Stimulated activated naive CD8-positive, alpha-beta T cell treated with anti-CD3 and anti-CD28 coated beads, Interleukin-15, Interleukin-2, amounts not matched to agents 100 ng/mL and 50 ng/mL, for 24 hours (primary cell): ENCODE results near the gene GTF2A2.

Source experiments
- H3K27ac Mint-ChIP-seq: one replicate; pipeline ENCODE4 v1.8.0; 2021; ENCODE audit warnings: mild to moderate bottlenecking, mixed read lengths
- H3K27me3 Mint-ChIP-seq: one replicate; pipeline ENCODE4 v1.8.0; 2021; ENCODE audit warnings: mixed read lengths
- H3K36me3 Mint-ChIP-seq: one replicate; pipeline ENCODE4 v1.8.0; 2021; ENCODE audit warnings: low read depth, mixed read lengths
- H3K4me1 Mint-ChIP-seq: one replicate; pipeline ENCODE4 v1.8.0; 2021; ENCODE audit warnings: low read depth, mixed read lengths
- H3K4me3 Mint-ChIP-seq: one replicate; pipeline ENCODE4 v1.8.0; 2021; ENCODE audit warnings: mild to moderate bottlenecking, mixed read lengths
- H3K9me3 Mint-ChIP-seq: one replicate; pipeline ENCODE4 v1.8.0; 2021; ENCODE audit warnings: mixed read lengths

GTF2A2 gene

DNA sequence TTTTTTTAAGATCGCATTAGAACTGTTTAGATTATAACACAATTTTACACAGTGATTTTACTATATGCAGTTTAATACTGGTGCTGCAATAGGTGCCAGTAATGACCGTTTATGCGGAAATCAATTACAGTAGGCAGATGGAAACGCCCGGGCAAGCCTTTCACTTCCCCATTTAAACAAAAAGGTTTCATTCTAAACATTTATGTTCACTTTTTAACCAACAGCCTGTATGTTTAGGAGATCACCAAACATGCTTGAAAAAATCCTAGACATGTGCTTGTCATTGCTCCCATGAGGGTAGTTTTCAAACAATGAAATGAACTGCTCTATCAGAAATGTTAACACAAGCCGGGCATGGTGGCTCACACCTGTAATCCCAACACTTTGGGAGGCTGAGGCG, 29.1 kb upstream of the GTF2A2 start:
- H3K4me1 Mint-ChIP-seq, result peaks cover 65% of the 10 kb centered on the region
- no peaks in the 10 kb centered on the region for H3K9me3 Mint-ChIP-seq
- no peaks in the 10 kb centered on the region for H3K27me3 Mint-ChIP-seq
- peak overlapping the region; percentile 70 for H3K27ac Mint-ChIP-seq
- H3K4me3 Mint-ChIP-seq, result peak overlapping the region; percentile 94
- H3K36me3 Mint-ChIP-seq, result peaks cover 45% of the 10 kb centered on the region

DNA sequence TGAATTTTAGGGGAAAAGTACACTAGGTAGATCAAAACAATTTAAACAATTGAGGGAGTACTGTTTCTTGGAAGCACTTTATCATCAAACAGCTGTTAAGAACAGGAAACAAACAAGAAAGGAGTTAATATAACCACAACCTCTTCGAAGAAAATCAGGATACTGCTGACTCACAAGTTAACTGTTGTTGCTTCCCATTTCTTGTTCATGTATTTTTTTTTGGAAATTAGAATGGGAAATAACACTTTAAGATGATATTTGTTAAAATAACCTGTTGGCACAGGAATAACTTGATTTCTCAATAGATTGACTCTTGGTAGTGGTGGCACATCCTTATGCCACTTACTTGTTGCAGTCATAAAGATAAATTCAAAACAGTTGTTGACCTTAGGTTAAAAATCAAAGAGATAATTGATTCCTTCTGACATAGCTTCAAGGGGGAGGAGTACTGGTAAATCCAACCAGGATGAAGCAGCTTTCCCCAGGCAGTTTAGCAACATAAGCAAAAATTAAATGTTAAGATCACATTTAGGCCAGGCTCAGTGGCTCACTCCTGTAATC, 28.5 kb upstream of the GTF2A2 start:
- no peaks in the 10 kb centered on the region for H3K27me3 Mint-ChIP-seq
- peak overlapping the region; percentile 94 for H3K4me3 Mint-ChIP-seq
- H3K9me3 Mint-ChIP-seq, result no peaks in the 10 kb centered on the region
- H3K36me3 Mint-ChIP-seq, result peaks cover 48% of the 10 kb centered on the region
- H3K27ac Mint-ChIP-seq, result peak overlapping the region; percentile 79
- peaks cover 61% of the 10 kb centered on the region for H3K4me1 Mint-ChIP-seq

DNA sequence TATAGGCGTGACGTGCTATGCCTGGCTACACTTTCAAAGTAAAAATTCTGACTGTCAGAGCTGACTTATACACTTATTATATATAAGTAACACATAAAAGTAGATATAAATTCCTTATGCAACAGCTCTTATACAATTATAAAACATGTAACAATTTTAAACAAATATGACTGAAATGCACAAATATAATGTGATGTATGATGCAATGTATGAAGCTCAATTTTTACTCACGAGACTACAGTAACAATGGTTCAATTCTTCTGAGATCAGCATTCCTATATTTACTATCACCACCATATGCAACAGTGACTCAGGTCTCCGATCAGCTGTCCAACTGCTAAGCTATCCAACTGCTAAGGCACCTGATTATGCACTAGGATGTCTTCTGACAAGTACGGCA, 23.6 kb upstream of the GTF2A2 start:
- peaks cover 41% of the 10 kb centered on the region for H3K4me1 Mint-ChIP-seq
- H3K4me3 Mint-ChIP-seq, result no peak overlapping the region
- no peaks in the 10 kb centered on the region for H3K27me3 Mint-ChIP-seq
- H3K27ac Mint-ChIP-seq, result no peak overlapping the region
- H3K9me3 Mint-ChIP-seq, result no peaks in the 10 kb centered on the region
- peaks cover 65% of the 10 kb centered on the region for H3K36me3 Mint-ChIP-seq

DNA sequence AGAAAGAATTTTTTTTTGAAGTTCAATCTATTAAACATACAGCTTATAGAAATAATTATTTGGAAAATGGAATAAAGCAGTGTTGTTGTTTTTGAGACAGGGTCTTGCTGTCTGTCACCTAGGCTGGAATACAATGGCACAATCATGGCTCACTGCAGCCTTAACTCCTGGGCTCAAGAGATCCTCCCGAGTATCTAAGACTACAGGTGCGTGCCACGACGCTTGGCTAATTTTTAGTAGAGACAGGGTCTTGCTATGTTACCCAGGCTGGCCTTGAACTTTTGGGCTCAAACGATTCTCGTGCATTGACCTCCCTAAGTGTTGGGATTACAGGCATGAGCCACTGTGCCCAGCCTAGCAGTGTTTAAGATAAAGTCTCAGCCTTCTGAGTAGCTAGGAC, 23.0 kb upstream of the GTF2A2 start:
- H3K27me3 Mint-ChIP-seq, result no peaks in the 10 kb centered on the region
- peaks cover 64% of the 10 kb centered on the region for H3K36me3 Mint-ChIP-seq
- peaks cover 36% of the 10 kb centered on the region for H3K4me1 Mint-ChIP-seq
- H3K27ac Mint-ChIP-seq, result no peak overlapping the region
- H3K4me3 Mint-ChIP-seq, result no peak overlapping the region
- no peaks in the 10 kb centered on the region for H3K9me3 Mint-ChIP-seq

DNA sequence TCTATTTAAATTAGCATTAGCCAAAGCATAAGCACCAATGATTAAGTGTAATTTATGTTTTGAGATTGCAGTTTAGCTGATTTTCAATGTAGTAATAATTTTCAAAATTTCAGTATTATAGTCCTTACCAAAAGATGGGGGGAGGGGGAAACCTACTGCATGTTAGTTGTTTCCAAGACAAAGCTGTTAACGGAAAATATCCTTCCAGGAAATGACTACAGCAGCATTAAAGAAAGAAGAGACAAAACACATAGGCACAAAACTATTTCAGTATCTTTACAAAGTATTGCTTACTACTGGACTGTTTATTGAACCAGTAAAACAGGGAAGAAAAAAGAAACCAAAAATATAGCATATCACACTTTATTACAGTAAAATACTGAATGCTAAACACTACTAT, 21.3 kb upstream of the GTF2A2 start:
- H3K27me3 Mint-ChIP-seq, result no peaks in the 10 kb centered on the region
- H3K27ac Mint-ChIP-seq, result no peak overlapping the region
- peaks cover 67% of the 10 kb centered on the region for H3K36me3 Mint-ChIP-seq
- peaks cover 19% of the 10 kb centered on the region for H3K4me1 Mint-ChIP-seq
- H3K4me3 Mint-ChIP-seq, result no peak overlapping the region
- H3K9me3 Mint-ChIP-seq, result no peaks in the 10 kb centered on the region

DNA sequence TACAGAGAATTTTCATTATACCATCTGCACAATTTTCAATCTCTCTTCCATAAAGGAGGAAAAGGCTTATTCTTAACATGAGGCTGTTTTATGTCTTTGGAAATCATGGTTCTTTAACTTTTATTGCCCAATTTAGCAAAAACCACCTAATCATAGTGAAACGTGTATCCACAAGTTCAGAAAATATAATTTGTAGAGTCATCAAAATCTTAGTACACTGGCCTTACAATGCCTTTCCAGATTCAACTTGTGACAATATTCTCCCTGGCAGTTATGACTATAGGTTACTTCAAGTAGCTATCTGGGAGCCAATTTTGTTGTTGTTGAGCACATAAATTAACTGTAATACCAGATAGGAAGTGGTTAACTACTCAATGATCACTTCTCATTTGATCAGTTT, 20.9 kb upstream of the GTF2A2 start:
- Mint-ChIP-seq H3K27me3 (no peaks in the 10 kb centered on the region), H3K4me3 (no peak overlapping the region), H3K36me3 (peaks cover 70% of the 10 kb centered on the region), H3K27ac (no peak overlapping the region), H3K4me1 (peaks cover 16% of the 10 kb centered on the region), H3K9me3 (no peaks in the 10 kb centered on the region)

DNA sequence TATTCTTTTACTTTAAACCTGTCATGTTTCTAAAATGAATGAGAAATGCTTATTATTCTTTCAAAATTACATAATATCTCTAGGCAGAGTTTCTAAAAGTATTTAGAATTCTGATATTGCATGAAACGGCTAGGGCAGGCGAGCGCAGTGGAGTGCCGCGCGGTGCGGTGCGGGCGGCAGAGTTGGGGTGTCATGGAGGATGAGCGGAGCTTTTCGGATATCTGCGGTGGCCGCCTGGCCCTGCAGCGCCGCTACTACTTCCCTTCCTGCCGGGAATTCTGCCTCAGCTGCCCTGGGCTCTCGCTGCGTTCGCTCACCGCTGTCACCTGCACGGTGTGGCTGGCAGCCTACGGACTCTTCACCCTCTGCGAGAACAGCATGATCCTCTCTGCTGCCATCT, 19.2 kb upstream of the GTF2A2 start:
- Mint-ChIP-seq H3K36me3 (peaks cover 73% of the 10 kb centered on the region), H3K4me1 (peaks cover 12% of the 10 kb centered on the region), H3K9me3 (no peaks in the 10 kb centered on the region), H3K27me3 (no peaks in the 10 kb centered on the region), H3K4me3 (no peak overlapping the region), H3K27ac (no peak overlapping the region)

DNA sequence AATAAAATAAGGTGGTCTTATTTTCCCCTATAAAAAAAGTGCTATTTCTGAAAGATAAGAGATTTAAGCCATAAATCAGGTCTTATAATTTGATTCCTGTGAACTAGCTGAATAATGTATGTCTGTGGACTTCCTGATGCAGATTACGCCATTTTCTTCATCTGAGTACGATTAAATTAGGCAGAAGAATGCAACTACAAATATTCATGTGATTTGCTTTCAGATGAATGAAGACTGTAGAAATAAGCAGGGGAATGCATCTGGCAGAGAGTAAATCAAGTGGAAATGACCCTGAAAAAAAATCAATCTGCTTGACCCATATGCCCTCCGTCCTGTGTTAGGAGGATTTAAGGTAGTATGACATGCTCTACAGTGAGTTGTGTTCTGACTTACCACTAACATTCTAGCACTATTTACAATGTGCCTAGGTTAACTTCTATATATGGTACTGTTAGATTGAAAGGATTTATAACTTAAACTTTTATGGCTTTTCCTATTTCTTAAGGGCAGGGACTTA, 17.1 kb upstream of the GTF2A2 start:
- no peaks in the 10 kb centered on the region for H3K27me3 Mint-ChIP-seq
- peaks cover 79% of the 10 kb centered on the region for H3K36me3 Mint-ChIP-seq
- no peak overlapping the region for H3K27ac Mint-ChIP-seq
- H3K4me1 Mint-ChIP-seq, result peaks cover 10% of the 10 kb centered on the region
- H3K9me3 Mint-ChIP-seq, result no peaks in the 10 kb centered on the region
- no peak overlapping the region for H3K4me3 Mint-ChIP-seq

DNA sequence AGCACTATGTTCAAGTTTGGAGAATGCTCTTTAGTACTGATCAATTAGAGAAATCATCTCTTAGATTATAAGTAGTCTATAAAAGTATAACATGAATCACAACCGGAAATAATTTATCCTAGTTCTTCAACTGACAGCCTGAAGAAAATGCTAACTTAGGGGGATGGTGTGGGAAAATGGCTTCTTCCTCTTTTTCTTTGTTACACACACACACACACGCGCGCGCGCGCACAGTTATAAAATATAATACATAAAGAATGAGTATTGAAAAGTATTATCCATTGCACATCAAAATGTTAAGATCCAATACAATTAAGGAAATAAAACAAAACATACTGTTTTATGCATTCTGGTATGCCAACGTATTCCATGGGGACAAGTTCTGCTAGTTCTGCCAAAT, 11.2 kb upstream of the GTF2A2 start:
- no peak overlapping the region for H3K4me3 Mint-ChIP-seq
- no peaks in the 10 kb centered on the region for H3K27me3 Mint-ChIP-seq
- no peaks in the 10 kb centered on the region for H3K4me1 Mint-ChIP-seq
- H3K36me3 Mint-ChIP-seq, result peaks cover 51% of the 10 kb centered on the region
- no peaks in the 10 kb centered on the region for H3K9me3 Mint-ChIP-seq
- no peak overlapping the region for H3K27ac Mint-ChIP-seq

DNA sequence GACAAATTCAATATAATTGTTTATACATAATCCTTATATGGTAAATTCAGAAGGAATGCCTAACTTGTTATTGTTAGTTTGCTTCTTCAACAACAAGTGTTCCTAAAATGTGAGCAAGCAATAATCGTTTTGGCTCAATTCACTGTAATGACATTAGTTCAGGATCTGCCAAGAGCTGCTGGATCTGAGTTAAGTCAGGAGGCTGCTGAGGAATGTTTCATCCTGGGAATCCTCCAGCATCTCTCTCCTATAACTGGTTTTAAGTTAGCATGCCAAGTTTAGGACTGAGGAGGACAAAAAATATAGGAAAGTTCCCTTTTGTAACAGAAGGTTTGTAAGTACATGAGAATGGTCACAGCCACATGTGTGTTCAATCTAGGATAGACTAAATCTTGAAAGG, 4.9 kb upstream of the GTF2A2 start:
- Mint-ChIP-seq H3K4me3 (no peak overlapping the region), H3K36me3 (peaks cover 42% of the 10 kb centered on the region), H3K27ac (no peak overlapping the region), H3K27me3 (no peaks in the 10 kb centered on the region), H3K4me1 (peaks cover 4% of the 10 kb centered on the region), H3K9me3 (no peaks in the 10 kb centered on the region)

DNA sequence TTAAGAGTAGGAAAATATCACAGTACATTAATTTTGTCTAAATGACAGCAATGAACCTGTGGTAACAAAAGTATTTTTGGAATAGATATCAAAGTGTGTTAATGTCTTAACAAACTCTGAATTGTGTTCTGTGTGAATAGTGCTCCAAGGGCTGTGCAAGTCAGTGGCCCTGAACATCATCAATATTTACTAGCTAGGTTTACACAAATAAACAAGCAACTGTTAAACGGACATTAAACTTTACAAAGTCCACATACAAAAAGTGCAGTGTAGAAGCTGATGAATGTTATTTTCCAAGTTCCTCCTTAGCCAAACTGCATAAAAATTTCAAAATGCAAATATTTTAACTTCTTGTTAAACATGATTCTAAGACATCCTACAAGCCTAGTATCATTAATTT, 2.1 kb upstream of the GTF2A2 start:
- no peak overlapping the region for H3K27ac Mint-ChIP-seq
- peaks cover 33% of the 10 kb centered on the region for H3K36me3 Mint-ChIP-seq
- no peak overlapping the region for H3K4me3 Mint-ChIP-seq
- H3K4me1 Mint-ChIP-seq, result peaks cover 4% of the 10 kb centered on the region
- H3K27me3 Mint-ChIP-seq, result no peaks in the 10 kb centered on the region
- H3K9me3 Mint-ChIP-seq, result no peaks in the 10 kb centered on the region

DNA sequence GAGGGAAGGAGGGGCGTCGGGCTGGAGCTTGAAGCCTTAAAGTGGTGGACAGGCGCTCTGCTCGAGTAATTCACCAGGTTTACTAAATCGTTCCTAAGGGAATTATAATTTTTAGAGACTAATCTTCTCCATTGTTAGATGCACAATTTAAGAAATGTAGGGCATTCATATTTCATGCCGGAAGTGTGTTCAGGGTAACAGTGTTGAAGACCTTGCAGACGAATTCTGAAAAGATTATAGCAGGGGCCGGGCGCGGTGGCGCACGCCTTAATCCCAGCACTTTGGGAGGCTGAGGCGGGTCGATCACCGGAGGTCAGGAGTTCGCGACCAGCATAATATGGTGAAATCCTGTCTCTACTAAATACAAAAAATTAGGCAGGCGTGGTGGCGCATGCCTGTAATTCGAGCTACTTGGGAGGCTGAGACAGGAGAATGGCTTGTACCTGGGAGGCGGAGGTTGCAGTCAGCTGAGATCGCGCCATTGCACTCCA, 365 bp upstream of the GTF2A2 start:
- no peak overlapping the region for H3K4me3 Mint-ChIP-seq
- no peak overlapping the region for H3K27ac Mint-ChIP-seq
- peaks cover 4% of the 10 kb centered on the region for H3K4me1 Mint-ChIP-seq
- H3K27me3 Mint-ChIP-seq, result no peaks in the 10 kb centered on the region
- H3K36me3 Mint-ChIP-seq, result peaks cover 26% of the 10 kb centered on the region
- H3K9me3 Mint-ChIP-seq, result no peaks in the 10 kb centered on the region

DNA sequence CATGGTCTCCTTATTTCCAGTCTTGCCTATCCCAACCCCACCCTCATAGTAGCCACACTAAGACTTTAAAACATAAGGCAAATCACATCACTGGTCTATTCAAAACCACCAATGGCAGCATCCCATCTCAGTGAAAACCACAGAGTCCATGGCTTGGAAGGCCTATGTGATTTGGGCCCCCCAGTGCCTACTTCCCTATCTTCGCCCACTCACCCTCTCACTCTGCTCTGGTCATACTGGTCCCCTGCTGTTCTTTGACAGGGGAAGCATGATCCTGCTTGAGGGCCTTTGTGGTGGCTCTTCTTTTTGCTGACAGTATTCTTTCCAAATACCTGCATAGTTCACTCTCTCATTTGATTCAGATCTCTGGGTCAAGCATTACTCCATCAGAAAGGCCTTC, 3.3 kb downstream of the GTF2A2 start:
- Mint-ChIP-seq H3K9me3 (no peaks in the 10 kb centered on the region), H3K36me3 (peaks cover 26% of the 10 kb centered on the region)

DNA sequence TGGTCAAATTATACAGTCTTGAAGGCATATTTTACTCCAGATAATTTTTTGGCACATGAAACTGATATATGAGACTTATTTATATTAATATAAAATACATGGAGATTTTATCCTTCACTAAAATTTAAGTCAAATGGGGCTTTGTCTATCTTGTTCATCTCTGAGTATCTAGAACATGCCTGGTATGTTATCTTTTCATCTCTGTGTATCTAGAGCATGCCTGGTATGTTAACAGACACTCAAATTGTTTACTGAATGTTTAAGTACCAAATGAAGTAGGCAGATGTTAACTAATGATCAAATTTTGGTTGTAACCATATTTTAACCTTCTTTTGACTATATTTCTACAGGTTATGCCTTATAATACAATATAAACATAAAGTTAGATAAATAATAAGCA, 7.7 kb downstream of the GTF2A2 start:
- Mint-ChIP-seq H3K4me1 (no peaks in the 10 kb centered on the region), H3K27me3 (no peaks in the 10 kb centered on the region), H3K4me3 (no peak overlapping the region), H3K27ac (no peak overlapping the region), H3K9me3 (no peaks in the 10 kb centered on the region), H3K36me3 (peaks cover 38% of the 10 kb centered on the region)

More for the DNA sequence above, 3.3 kb downstream of the GTF2A2 start:
- Mint-ChIP-seq H3K4me1 (peaks cover 4% of the 10 kb centered on the region), H3K4me3 (no peak overlapping the region), H3K27me3 (no peaks in the 10 kb centered on the region), H3K27ac (no peak overlapping the region)

DNA sequence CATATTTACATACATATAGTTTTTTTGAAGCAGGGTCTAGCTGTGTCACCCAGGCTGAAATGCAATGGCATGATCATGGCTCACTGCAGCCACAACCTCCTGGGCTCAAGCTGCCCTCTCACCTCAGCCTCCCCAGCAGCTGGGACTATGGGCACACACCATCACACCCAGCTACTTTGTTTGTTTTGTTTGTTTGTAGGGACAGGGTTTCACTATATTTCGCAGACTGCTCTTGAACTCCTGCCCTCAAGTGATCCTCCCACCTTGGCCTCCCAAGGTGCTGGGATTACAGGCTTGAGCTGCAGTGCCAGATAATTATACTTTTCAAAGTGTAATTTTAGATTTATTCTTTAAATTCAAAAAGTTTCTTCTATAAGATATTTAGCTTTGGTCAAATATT, 10.2 kb downstream of the GTF2A2 start:
- Mint-ChIP-seq H3K9me3 (no peaks in the 10 kb centered on the region), H3K4me1 (no peaks in the 10 kb centered on the region), H3K4me3 (no peak overlapping the region), H3K27ac (no peak overlapping the region), H3K27me3 (no peaks in the 10 kb centered on the region), H3K36me3 (peaks cover 47% of the 10 kb centered on the region)

DNA sequence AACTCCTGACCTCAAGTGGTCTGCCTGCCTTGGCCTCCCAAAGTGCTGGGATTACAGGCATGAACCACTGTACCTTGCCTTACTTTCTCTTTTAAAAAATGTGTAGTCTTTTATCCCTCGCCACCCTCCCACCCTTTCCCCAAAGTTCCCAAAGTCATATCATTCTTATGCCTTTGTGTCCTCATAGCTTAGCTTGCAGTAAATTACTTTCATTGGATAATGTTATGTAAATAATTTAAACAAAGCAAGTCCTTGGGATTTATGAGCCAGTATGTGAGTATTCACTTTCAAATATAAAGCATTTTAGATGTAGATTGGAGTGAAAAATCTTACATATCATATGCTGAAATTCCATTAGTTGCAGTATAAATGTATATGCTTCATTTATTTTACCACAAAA, 11.0 kb downstream of the GTF2A2 start:
- Mint-ChIP-seq H3K27ac (no peak overlapping the region), H3K9me3 (no peaks in the 10 kb centered on the region), H3K4me3 (no peak overlapping the region), H3K27me3 (no peaks in the 10 kb centered on the region), H3K4me1 (no peaks in the 10 kb centered on the region), H3K36me3 (peaks cover 53% of the 10 kb centered on the region)
